Frontal cortex (tissue), 4 donors: ENCODE results near the gene NT5DC2. TPM values are rescaled to one million over a fixed set of nuclear protein-coding genes. Genes with fewer than 3 reads are reported as not detected.
A peak's percentile ranks its signal among the peaks of the same experiment; 100 is the strongest.

Source experiments
- DNase-seq, 2 donors: peaks; one replicate each; pipeline ENCODE4 v3.0.0; 2012; ENCODE audit warnings: low spot score in 2 of 2
- FAIRE-seq: peaks from 2 replicates; lab custom pipeline; 2012; peaks lifted over from hg19 to GRCh38; lab: Jason Lieb, UNC
- total RNA-seq: library from RNA; depleted of rRNA; stranded (reverse); fragments of >200 nt; gene quantifications from one replicate; pipeline ENCODE4 v1.2.3, GENCODE V29; 2014
- donor health status: control.
- donor health status: control.
- donor health status: control.

Gene NT5DC2
- total RNA-seq, 1 donor from 2014 or later, result 39.9 TPM

DNA sequence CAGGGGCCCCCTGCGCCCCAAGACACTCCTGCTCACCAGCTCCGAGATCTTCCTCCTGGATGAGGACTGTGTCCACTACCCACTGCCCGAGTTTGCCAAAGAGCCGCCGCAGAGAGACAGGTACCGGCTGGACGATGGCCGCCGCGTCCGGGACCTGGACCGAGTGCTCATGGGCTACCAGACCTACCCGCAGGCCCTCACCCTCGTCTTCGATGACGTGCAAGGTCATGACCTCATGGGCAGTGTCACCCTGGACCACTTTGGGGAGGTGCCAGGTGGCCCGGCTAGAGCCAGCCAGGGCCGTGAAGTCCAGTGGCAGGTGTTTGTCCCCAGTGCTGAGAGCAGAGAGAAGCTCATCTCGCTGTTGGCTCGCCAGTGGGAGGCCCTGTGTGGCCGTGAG, 41.6 kb downstream of the NT5DC2 start:
- DNase-seq (no peak), FAIRE-seq (no peak)

DNA sequence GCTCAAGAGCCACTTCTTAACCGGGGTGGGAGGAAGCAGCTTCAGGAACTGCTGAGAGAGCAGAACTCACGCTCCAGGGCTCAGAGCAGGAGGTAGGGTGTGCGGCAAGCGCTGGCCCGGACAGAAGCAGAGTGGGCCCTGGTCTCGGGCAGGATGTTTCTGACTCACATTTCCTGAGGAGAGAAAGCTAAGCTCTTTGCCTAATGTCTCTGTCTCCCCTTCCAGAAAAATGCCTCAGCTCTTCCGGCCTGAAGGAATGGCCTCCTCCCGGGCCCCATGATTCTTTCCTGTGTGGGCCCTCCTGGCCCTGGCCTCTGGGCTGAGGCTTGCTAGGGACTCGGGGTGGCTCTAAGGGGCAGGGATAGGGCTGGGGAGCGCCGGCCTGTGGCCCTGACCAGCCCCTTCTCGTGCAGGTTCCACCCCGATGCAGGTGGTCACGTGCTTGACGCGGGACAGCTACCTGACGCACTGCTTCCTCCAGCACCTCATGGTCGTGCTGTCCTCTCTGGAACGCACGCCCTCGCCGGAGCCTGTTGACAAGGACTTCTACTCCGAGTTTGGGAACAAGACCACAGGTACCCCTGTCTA, 42.6 kb downstream of the NT5DC2 start:
- FAIRE-seq (no peak), DNase-seq (peak in 1 of 2 donors; percentile 62)

GRCh38 chr3:52490035-52490938, 43.4 kb downstream of the NT5DC2 start:
- DNase-seq, result no peak
- FAIRE-seq, result no peak

DNA sequence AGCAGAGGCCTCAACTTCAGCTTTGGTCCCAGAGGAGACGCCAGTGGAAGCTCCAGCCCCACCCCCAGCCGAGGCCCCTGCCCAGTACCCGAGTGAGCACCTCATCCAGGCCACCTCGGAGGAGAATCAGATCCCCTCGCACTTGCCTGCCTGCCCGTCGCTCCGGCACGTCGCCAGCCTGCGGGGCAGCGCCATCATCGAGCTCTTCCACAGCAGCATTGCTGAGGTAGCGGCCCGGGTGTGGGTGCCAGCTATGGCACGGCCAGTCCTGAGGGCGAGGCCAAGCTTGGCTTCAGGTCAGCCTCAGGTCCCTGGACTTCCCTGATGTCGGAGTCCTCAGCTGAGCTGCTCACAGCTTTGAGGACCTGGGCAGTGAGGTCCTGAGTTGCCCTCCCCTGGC, 44.2 kb downstream of the NT5DC2 start:
- DNase-seq (no peak), FAIRE-seq (no peak)

DNA sequence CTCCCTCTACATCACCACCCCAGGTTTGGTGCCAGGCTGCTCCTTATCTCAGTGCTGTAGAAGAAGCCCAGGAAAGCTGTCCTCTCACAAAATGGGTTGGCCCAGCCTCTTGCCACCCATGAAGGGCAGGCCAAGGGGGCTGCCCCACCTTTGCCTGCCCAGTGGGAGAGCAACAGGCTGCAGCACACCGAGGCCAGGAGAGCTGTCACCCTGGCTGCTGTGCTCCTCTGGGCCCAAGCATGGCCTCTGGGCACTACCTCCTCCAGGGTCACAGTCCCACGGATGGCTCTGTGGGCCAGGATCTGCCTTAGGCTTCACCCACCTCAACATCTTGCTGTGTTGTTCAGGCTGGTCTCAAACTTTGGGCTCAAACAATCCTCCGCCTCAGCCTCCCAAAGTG, 44.9 kb downstream of the NT5DC2 start:
- DNase-seq, result no peak
- no peak for FAIRE-seq

GRCh38 chr3:52487788-52488691, 45.6 kb downstream of the NT5DC2 start:
- no peak for FAIRE-seq

DNA sequence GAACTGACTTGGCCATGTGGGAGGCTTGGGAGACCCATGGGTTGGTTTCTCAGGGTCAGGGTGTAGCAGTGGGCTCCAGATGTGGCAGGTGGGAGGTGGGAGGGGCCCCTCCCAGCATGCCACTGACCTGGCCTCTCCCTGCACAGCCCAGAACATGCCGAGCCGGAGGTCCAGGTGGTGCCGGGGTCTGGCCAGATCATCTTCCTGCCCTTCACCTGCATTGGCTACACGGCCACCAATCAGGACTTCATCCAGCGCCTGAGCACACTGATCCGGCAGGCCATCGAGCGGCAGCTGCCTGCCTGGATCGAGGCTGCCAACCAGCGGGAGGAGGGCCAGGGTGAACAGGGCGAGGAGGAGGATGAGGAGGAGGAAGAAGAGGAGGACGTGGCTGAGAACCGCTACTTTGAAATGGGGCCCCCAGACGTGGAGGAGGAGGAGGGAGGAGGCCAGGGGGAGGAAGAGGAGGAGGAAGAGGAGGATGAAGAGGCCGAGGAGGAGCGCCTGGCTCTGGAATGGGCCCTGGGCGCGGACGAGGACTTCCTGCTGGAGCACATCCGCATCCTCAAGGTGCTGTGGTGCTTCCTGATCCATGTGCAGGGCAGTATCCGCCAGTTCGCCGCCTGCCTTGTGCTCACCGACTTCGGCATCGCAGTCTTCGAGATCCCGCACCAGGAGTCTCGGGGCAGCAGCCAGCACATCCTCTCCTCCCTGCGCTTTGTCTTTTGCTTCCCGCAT, 46.4 kb downstream of the NT5DC2 start:
- FAIRE-seq (no peak), DNase-seq (no peak)

More at GRCh38 chr3:52487788-52488691, 45.6 kb downstream of the NT5DC2 start:
- DNase-seq, result no peak

- DNase-seq (no peak), FAIRE-seq (no peak)
Observed at GRCh38 chr3:52484680-52485461, 48.8 kb downstream of the NT5DC2 start.

- FAIRE-seq, result no peak
- no peak for DNase-seq
Observed at GRCh38 chr3:52483577-52484381, 49.9 kb downstream of the NT5DC2 start.

- no peak for DNase-seq
- FAIRE-seq, result no peak
Observed at GRCh38 chr3:52483081-52483480, 50.6 kb downstream of the NT5DC2 start.

GRCh38 chr3:52481819-52482521, 51.7 kb downstream of the NT5DC2 start:
- DNase-seq (no peak), FAIRE-seq (no peak)

- no peak for DNase-seq
- FAIRE-seq, result no peak
Observed at GRCh38 chr3:52480768-52481715, 52.6 kb downstream of the NT5DC2 start.

GRCh38 chr3:52479877-52480575, 53.6 kb downstream of the NT5DC2 start:
- FAIRE-seq, result no peak
- DNase-seq, result no peak

DNA sequence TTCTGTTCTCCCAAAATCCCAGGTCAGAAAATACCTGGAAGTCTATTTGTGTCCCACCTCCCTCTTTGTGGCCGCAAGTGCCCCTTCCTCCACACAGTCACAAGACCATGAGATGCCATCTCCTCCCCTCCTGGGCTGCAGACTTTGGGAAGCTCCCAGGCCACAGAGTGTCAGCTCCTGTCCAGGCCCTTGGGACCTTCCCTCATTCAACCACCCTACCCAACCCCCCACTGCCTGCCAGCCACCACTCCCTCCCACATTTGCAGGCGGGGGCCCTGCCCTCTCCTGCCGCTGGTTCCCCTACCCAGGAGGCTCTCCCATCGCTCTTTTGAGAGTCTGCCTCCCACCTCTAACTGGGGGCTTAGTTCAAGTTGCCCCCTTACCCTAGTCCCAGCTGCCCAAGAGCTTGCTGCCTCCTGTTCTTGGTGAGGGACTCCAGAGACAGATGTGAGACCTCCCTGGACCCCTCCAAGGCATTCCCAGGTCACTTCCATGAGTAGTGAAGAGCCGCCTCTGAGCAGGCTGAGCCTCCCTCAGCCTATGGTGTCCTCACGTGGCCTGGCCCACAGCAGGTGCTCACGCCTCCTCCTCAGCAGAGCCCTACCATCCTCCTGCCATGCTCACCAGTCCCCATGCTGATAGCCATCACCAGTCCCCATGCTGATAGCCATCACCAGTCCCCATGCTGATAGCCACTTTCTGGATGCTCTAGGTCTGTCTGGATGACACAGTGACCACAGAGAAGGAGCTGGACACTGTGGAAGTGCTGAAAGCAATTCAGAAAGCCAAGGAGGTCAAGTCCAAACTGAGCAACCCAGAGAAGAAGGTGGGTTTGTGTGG, 54.4 kb downstream of the NT5DC2 start:
- no peak for FAIRE-seq
- DNase-seq, result no peak

DNA sequence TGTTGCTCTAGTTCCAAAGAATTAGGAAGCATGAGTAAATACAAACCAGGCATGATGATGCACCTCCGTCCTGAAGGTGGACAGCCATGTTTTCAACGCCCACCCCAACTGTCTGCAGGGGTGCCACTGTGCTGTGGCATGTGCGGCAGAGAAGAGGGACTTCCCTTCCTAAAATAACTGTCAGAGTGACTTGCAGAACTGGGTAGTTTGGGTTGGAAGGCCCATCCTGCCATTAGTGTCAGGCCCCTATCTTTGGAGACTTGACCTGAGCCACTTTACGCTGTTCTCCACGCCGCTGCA, 55.9 kb downstream of the NT5DC2 start:
- FAIRE-seq (no peak), DNase-seq (no peak)
